ENCODE measurements around the gene ZNF35.

ZNF35 gene

GRCh38 chr3:44648564-44649229, at the start of gene ZNF35:
Gene ZNF35, plus strand, starts transcription at chr3:44648732. Its CDS starts 2,336 bp downstream, at chr3:44651068.
- peak within 1 kb of the TSS; percentile 92 for H3K4me3 Mint-ChIP-seq
- H3K27me3 Mint-ChIP-seq = no peaks in the 10 kb centered on the region
- H3K36me3 Mint-ChIP-seq = peaks cover 32% of the 10 kb centered on the region
- peak within 1 kb of the TSS; percentile 81 for H3K27ac Mint-ChIP-seq
- ATAC-seq = peak; percentile 94
- peaks cover 2% of the 10 kb centered on the region for H3K9me3 Mint-ChIP-seq
- peaks cover 24% of the 10 kb centered on the region for H3K4me1 Mint-ChIP-seq

- no peaks in the 10 kb centered on the region for H3K27me3 Mint-ChIP-seq
- H3K27ac Mint-ChIP-seq = no peak overlapping the region
- no peak for ATAC-seq
- no peak overlapping the region for H3K4me3 Mint-ChIP-seq
- peaks cover 4% of the 10 kb centered on the region for H3K9me3 Mint-ChIP-seq
- H3K4me1 Mint-ChIP-seq = no peaks in the 10 kb centered on the region
- peaks cover 36% of the 10 kb centered on the region for H3K36me3 Mint-ChIP-seq
Observed at GRCh38 chr3:44601749-44602148, 46.8 kb upstream of the ZNF35 start.

- H3K4me3 Mint-ChIP-seq = no peak overlapping the region
- peaks cover 34% of the 10 kb centered on the region for H3K36me3 Mint-ChIP-seq
- H3K4me1 Mint-ChIP-seq = peaks cover 6% of the 10 kb centered on the region
- no peak for ATAC-seq
- no peak overlapping the region for H3K27ac Mint-ChIP-seq
- no peaks in the 10 kb centered on the region for H3K27me3 Mint-ChIP-seq
- peaks cover 16% of the 10 kb centered on the region for H3K9me3 Mint-ChIP-seq
Observed at GRCh38 chr3:44612678-44613077, 35.9 kb upstream of the ZNF35 start.

- Mint-ChIP-seq H3K27me3 (no peaks in the 10 kb centered on the region), H3K9me3 (no peaks in the 10 kb centered on the region), H3K36me3 (peaks cover 11% of the 10 kb centered on the region), H3K4me3 (peak within 1 kb of the TSS; percentile 86), H3K27ac (peak within 1 kb of the TSS; percentile 77), H3K4me1 (peaks cover 10% of the 10 kb centered on the region)
- peak; percentile 95 for ATAC-seq
Observed at GRCh38 chr3:44624749-44625480, 23.6 kb upstream of the ZNF35 start, which contains the start of gene ZNF197. Gene ZNF197, plus strand, starts transcription at chr3:44625036. Its CDS starts 4,119 bp downstream, at chr3:44629155.

GRCh38 chr3:44628716-44629115, 19.8 kb upstream of the ZNF35 start:
- no peaks in the 10 kb centered on the region for H3K27me3 Mint-ChIP-seq
- H3K4me1 Mint-ChIP-seq = peaks cover 10% of the 10 kb centered on the region
- H3K36me3 Mint-ChIP-seq = peaks cover 40% of the 10 kb centered on the region
- no peaks in the 10 kb centered on the region for H3K9me3 Mint-ChIP-seq
- H3K27ac Mint-ChIP-seq = no peak overlapping the region
- no peak overlapping the region for H3K4me3 Mint-ChIP-seq
- no peak for ATAC-seq

- Mint-ChIP-seq H3K4me3 (no peak overlapping the region), H3K36me3 (peaks cover 75% of the 10 kb centered on the region), H3K4me1 (peaks cover 4% of the 10 kb centered on the region), H3K27me3 (no peaks in the 10 kb centered on the region), H3K27ac (no peak overlapping the region), H3K9me3 (peaks cover 2% of the 10 kb centered on the region)
- no peak for ATAC-seq
Observed at GRCh38 chr3:44632193-44632592, 16.3 kb upstream of the ZNF35 start.

- ATAC-seq = no peak
- H3K27ac Mint-ChIP-seq = no peak overlapping the region
- H3K4me3 Mint-ChIP-seq = no peak overlapping the region
- peaks cover 62% of the 10 kb centered on the region for H3K36me3 Mint-ChIP-seq
- H3K9me3 Mint-ChIP-seq = peaks cover 19% of the 10 kb centered on the region
- H3K27me3 Mint-ChIP-seq = no peaks in the 10 kb centered on the region
- no peaks in the 10 kb centered on the region for H3K4me1 Mint-ChIP-seq
Observed at GRCh38 chr3:44642337-44642736, 6.2 kb upstream of the ZNF35 start.

GRCh38 chr3:44643024-44643423, 5.5 kb upstream of the ZNF35 start:
- H3K9me3 Mint-ChIP-seq = peaks cover 19% of the 10 kb centered on the region
- H3K4me1 Mint-ChIP-seq = peaks cover 7% of the 10 kb centered on the region
- H3K27me3 Mint-ChIP-seq = no peaks in the 10 kb centered on the region
- ATAC-seq = no peak
- H3K27ac Mint-ChIP-seq = no peak overlapping the region
- peaks cover 55% of the 10 kb centered on the region for H3K36me3 Mint-ChIP-seq
- no peak overlapping the region for H3K4me3 Mint-ChIP-seq

- Mint-ChIP-seq H3K4me1 (peaks cover 24% of the 10 kb centered on the region), H3K27me3 (no peaks in the 10 kb centered on the region), H3K4me3 (peak overlapping the region; percentile 92), H3K27ac (peak overlapping the region; percentile 81), H3K9me3 (peaks cover 2% of the 10 kb centered on the region), H3K36me3 (peaks cover 32% of the 10 kb centered on the region)
- ATAC-seq = no peak
Observed at GRCh38 chr3:44647771-44648170, 761 bp upstream of the ZNF35 start.

- Mint-ChIP-seq H3K4me1 (peaks cover 24% of the 10 kb centered on the region), H3K4me3 (no peak overlapping the region), H3K27ac (no peak overlapping the region), H3K9me3 (peaks cover 7% of the 10 kb centered on the region), H3K27me3 (no peaks in the 10 kb centered on the region), H3K36me3 (peaks cover 40% of the 10 kb centered on the region)
- no peak for ATAC-seq
Observed at GRCh38 chr3:44649709-44650108, 1.2 kb downstream of the ZNF35 start.

GRCh38 chr3:44654039-44654438, 5.5 kb downstream of the ZNF35 start:
- peaks cover 76% of the 10 kb centered on the region for H3K36me3 Mint-ChIP-seq
- no peak for ATAC-seq
- H3K9me3 Mint-ChIP-seq = peaks cover 24% of the 10 kb centered on the region
- peaks cover 10% of the 10 kb centered on the region for H3K4me1 Mint-ChIP-seq
- no peak overlapping the region for H3K4me3 Mint-ChIP-seq
- H3K27me3 Mint-ChIP-seq = no peaks in the 10 kb centered on the region
- no peak overlapping the region for H3K27ac Mint-ChIP-seq

- Mint-ChIP-seq H3K9me3 (peaks cover 27% of the 10 kb centered on the region), H3K27me3 (no peaks in the 10 kb centered on the region), H3K36me3 (peaks cover 74% of the 10 kb centered on the region), H3K27ac (no peak overlapping the region), H3K4me1 (no peaks in the 10 kb centered on the region), H3K4me3 (no peak overlapping the region)
- ATAC-seq = no peak
Observed at GRCh38 chr3:44659015-44659414, 10.5 kb downstream of the ZNF35 start.

- Mint-ChIP-seq H3K9me3 (peaks cover 26% of the 10 kb centered on the region), H3K4me3 (no peak overlapping the region), H3K27ac (no peak overlapping the region), H3K4me1 (no peaks in the 10 kb centered on the region), H3K36me3 (peaks cover 73% of the 10 kb centered on the region), H3K27me3 (no peaks in the 10 kb centered on the region)
- no peak for ATAC-seq
Observed at GRCh38 chr3:44659434-44659833, 10.9 kb downstream of the ZNF35 start.

- ATAC-seq = no peak
- H3K9me3 Mint-ChIP-seq = peaks cover 28% of the 10 kb centered on the region
- H3K4me1 Mint-ChIP-seq = no peaks in the 10 kb centered on the region
- no peaks in the 10 kb centered on the region for H3K27me3 Mint-ChIP-seq
- peaks cover 79% of the 10 kb centered on the region for H3K36me3 Mint-ChIP-seq
- H3K4me3 Mint-ChIP-seq = no peak overlapping the region
- H3K27ac Mint-ChIP-seq = no peak overlapping the region
Observed at GRCh38 chr3:44661189-44661588, 12.7 kb downstream of the ZNF35 start.

- Mint-ChIP-seq H3K27me3 (no peaks in the 10 kb centered on the region), H3K36me3 (peaks cover 53% of the 10 kb centered on the region), H3K27ac (no peak overlapping the region), H3K4me1 (no peaks in the 10 kb centered on the region), H3K4me3 (no peak overlapping the region), H3K9me3 (peaks cover 13% of the 10 kb centered on the region)
- no peak for ATAC-seq
Observed at GRCh38 chr3:44665173-44665572, 16.6 kb downstream of the ZNF35 start.

GRCh38 chr3:44666346-44666745, 17.8 kb downstream of the ZNF35 start:
- H3K36me3 Mint-ChIP-seq = peaks cover 42% of the 10 kb centered on the region
- peaks cover 13% of the 10 kb centered on the region for H3K9me3 Mint-ChIP-seq
- no peak overlapping the region for H3K4me3 Mint-ChIP-seq
- no peaks in the 10 kb centered on the region for H3K27me3 Mint-ChIP-seq
- no peak for ATAC-seq
- no peaks in the 10 kb centered on the region for H3K4me1 Mint-ChIP-seq
- H3K27ac Mint-ChIP-seq = no peak overlapping the region
